ENCODE data around the gene BTG1. TPM values are rescaled to one million over a fixed set of nuclear protein-coding genes. Genes with fewer than 3 reads are reported as not detected.

Gene BTG1
- total and polyA plus RNA-seq, 4 donors = 13.7 to 107 (median 28.9) TPM

DNA sequence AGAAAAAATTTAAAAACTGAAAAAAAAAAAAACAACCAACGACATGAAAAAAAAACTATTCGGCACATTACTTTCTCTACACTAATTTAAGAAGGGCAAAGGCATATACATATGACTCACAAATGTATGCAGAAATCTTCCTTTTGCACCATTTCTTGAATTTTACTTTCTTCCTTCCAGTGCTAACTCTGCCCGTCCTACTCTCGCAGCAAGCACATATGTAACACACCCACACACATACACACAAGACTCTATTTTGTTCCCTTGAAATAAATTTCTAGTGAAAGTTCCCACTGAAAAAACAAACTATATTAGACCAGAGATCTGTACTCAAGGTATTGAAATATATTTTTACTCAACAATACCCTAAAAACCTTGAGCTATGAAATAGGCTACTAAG lies 14.6 kb downstream of the BTG1 start:
- Histone ChIP-seq H3K9ac (ENCODE audit: low read depth in 1 of 2, low read length in 2 of 2) (no peak overlapping the region), H3K4me3 (ENCODE audit: low read depth in 1 of 3, low read length in 3 of 3) (no peak overlapping the region), H3K27me3 (ENCODE audit: control insufficient read depth in 4 of 4, insufficient read depth in 4 of 4, low read length in 3 of 4) (no peaks in the 10 kb centered on the region), H3K4me1 (ENCODE audit: control insufficient read depth in 4 of 4, insufficient read depth in 4 of 4, low read length in 3 of 4) (peaks cover 7 to 32% (median 27%) of the 10 kb centered on the region in 4 donors), H3K27ac (ENCODE audit: low read depth in 1 of 2, low read length in 2 of 2) (peak overlapping the region in 1 of 2 donors; percentile 21), H3K9me3 (ENCODE audit: control insufficient read depth in 4 of 4, low read length in 3 of 4) (no peaks in the 10 kb centered on the region), H3K36me3 (ENCODE audit: control insufficient read depth in 4 of 4, insufficient read depth in 3 of 4, low read depth in 1 of 4, low read length in 3 of 4) (no peaks in the 10 kb centered on the region)
- 86% methylated on average over 4 of the region's 4 CpGs for WGBS
- TF ChIP-seq HNF4G (IDR thresholded peaks at IDR 0.05) (no peak), FOXA2 (IDR thresholded peaks at IDR 0.05) (no peak), FOXA1 (IDR thresholded peaks at IDR 0.05) (no peak), NR2F2 (IDR thresholded peaks at IDR 0.05) (no peak), GABPA (IDR thresholded peaks at IDR 0.05 in 1 of 2, conservative IDR thresholded peaks at IDR 0.05 in 1 of 2) (no peak), TAF1 (conservative IDR thresholded peaks at IDR 0.05) (no peak), SP1 (IDR thresholded peaks at IDR 0.05) (no peak), RXRA (IDR thresholded peaks at IDR 0.05) (no peak), JUND (IDR thresholded peaks at IDR 0.05) (no peak), ATF3 (IDR thresholded peaks at IDR 0.05) (no peak), EGR1 (IDR thresholded peaks at IDR 0.05; ENCODE audit: low read depth in 2 of 2) (no peak), HNF4A (conservative IDR thresholded peaks at IDR 0.05) (no peak), RAD21 (IDR thresholded peaks at IDR 0.05) (no peak), YY1 (IDR thresholded peaks at IDR 0.05) (no peak)
- TF ChIP-seq, protein P1, sequence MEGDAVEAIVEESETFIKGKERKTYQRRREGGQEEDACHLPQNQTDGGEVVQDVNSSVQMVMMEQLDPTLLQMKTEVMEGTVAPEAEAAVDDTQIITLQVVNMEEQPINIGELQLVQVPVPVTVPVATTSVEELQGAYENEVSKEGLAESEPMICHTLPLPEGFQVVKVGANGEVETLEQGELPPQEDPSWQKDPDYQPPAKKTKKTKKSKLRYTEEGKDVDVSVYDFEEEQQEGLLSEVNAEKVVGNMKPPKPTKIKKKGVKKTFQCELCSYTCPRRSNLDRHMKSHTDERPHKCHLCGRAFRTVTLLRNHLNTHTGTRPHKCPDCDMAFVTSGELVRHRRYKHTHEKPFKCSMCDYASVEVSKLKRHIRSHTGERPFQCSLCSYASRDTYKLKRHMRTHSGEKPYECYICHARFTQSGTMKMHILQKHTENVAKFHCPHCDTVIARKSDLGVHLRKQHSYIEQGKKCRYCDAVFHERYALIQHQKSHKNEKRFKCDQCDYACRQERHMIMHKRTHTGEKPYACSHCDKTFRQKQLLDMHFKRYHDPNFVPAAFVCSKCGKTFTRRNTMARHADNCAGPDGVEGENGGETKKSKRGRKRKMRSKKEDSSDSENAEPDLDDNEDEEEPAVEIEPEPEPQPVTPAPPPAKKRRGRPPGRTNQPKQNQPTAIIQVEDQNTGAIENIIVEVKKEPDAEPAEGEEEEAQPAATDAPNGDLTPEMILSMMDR (IDR thresholded peaks at IDR 0.05; ENCODE audit: low read depth, low read length, missing input control) = no peak
- TF ChIP-seq, protein P2, sequence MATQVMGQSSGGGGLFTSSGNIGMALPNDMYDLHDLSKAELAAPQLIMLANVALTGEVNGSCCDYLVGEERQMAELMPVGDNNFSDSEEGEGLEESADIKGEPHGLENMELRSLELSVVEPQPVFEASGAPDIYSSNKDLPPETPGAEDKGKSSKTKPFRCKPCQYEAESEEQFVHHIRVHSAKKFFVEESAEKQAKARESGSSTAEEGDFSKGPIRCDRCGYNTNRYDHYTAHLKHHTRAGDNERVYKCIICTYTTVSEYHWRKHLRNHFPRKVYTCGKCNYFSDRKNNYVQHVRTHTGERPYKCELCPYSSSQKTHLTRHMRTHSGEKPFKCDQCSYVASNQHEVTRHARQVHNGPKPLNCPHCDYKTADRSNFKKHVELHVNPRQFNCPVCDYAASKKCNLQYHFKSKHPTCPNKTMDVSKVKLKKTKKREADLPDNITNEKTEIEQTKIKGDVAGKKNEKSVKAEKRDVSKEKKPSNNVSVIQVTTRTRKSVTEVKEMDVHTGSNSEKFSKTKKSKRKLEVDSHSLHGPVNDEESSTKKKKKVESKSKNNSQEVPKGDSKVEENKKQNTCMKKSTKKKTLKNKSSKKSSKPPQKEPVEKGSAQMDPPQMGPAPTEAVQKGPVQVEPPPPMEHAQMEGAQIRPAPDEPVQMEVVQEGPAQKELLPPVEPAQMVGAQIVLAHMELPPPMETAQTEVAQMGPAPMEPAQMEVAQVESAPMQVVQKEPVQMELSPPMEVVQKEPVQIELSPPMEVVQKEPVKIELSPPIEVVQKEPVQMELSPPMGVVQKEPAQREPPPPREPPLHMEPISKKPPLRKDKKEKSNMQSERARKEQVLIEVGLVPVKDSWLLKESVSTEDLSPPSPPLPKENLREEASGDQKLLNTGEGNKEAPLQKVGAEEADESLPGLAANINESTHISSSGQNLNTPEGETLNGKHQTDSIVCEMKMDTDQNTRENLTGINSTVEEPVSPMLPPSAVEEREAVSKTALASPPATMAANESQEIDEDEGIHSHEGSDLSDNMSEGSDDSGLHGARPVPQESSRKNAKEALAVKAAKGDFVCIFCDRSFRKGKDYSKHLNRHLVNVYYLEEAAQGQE (IDR thresholded peaks at IDR 0.05) = no peak
- TF ChIP-seq, protein P3, sequence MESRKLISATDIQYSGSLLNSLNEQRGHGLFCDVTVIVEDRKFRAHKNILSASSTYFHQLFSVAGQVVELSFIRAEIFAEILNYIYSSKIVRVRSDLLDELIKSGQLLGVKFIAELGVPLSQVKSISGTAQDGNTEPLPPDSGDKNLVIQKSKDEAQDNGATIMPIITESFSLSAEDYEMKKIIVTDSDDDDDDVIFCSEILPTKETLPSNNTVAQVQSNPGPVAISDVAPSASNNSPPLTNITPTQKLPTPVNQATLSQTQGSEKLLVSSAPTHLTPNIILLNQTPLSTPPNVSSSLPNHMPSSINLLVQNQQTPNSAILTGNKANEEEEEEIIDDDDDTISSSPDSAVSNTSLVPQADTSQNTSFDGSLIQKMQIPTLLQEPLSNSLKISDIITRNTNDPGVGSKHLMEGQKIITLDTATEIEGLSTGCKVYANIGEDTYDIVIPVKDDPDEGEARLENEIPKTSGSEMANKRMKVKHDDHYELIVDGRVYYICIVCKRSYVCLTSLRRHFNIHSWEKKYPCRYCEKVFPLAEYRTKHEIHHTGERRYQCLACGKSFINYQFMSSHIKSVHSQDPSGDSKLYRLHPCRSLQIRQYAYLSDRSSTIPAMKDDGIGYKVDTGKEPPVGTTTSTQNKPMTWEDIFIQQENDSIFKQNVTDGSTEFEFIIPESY (IDR thresholded peaks at IDR 0.05) = no peak
- TF ChIP-seq, protein P4, sequence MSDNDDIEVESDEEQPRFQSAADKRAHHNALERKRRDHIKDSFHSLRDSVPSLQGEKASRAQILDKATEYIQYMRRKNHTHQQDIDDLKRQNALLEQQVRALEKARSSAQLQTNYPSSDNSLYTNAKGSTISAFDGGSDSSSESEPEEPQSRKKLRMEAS (IDR thresholded peaks at IDR 0.05) = no peak
- no peak for DNase-seq (ENCODE audit: low spot score)

All from liver (tissue), 9 donors.